Keratinocyte (primary cell): ENCODE data around the gene MAPK8.
"Not testable (repeated sequence)": the region's sequence is repeated elsewhere in the genome, so short reads cannot be mapped to it uniquely, and the experiment has no call there.

Experiments used
- CTCF ChIP-seq, 3 experiments: IDR thresholded peaks in 1 of 3; conservative IDR thresholded peaks in 1 of 3; optimal IDR thresholded peaks in 1 of 3; 2 replicates in 2 of 3; 3 replicates in 1 of 3; pipeline versions ENCODE3 to v1.5.1; 2011; ENCODE audit warnings: low read length in 3 of 3, mild to moderate bottlenecking in 3 of 3, moderate library complexity in 2 of 3, control low read depth in 1 of 3, inconsistent platforms in 1 of 3; ENCODE audit not compliant: insufficient read depth in 2 of 3; ENCODE audit errors: extremely low read depth in 1 of 3
- EZH2 ChIP-seq: IDR thresholded peaks from one replicate; pipeline ENCODE4 v1.6.1; 2012; ENCODE audit warnings: inconsistent platforms, mild to moderate bottlenecking, low read length, moderate library complexity

GRCh38 chr10:48346248-48346647, 39.8 kb downstream of the MAPK8 start:
- not testable (repeated sequence) for TF ChIP-seq EZH2; CTCF (optimal IDR thresholded peaks at IDR 0.05 in 1 of 3, IDR thresholded peaks at IDR 0.05 in 1 of 3, conservative IDR thresholded peaks at IDR 0.05 in 1 of 3; ENCODE audit: extremely low read depth in 1 of 3, insufficient read depth in 2 of 3, low read length in 3 of 3)
